Neural cell (in vitro differentiated cells): Measurements from ENCODE around the gene AGAP3. TPM values are rescaled to one million over a fixed set of nuclear protein-coding genes. Genes with fewer than 3 reads are reported as not detected.

Experiments
- H2AFZ ChIP-seq: fragments of 200-600, 300-800 bp; sonication (generic), shearing (Covaris generic); 2 replicates; pipeline ENCODE4 v1.6.0; 2014; ENCODE audit warnings: low read depth, mild to moderate bottlenecking, antibody characterized with exemption, low read length, moderate library complexity
- H3F3A ChIP-seq: fragments of 200-600 bp; shearing (Covaris generic); 2 replicates; pipeline ENCODE4 v1.6.1; 2016; ENCODE audit warnings: mild to moderate bottlenecking, moderate library complexity, mixed read lengths, antibody characterized with exemption, low read length; ENCODE audit not compliant: insufficient read depth, poor library complexity, severe bottlenecking
- H3K27ac ChIP-seq: fragments of 200-600, 300-800 bp; sonication (generic), shearing (Covaris generic); 2 replicates; pipeline ENCODE4 v1.5.1; 2014; ENCODE audit warnings: mild to moderate bottlenecking, low read length, moderate library complexity
- H3K27me3 ChIP-seq: fragments of 300-800, 200-600 bp; sonication (generic), shearing (Covaris generic); 2 replicates; pipeline ENCODE4 v1.6.0; 2014; ENCODE audit warnings: mild to moderate bottlenecking, low read depth, low read length, moderate library complexity; ENCODE audit not compliant: insufficient read depth
- H3K36me3 ChIP-seq: fragments of 300-800, 200-600 bp; sonication (generic), shearing (Covaris generic); 2 replicates; pipeline ENCODE4 v1.5.1; 2014; ENCODE audit warnings: mild to moderate bottlenecking, antibody characterized with exemption, low read length, moderate library complexity; ENCODE audit not compliant: insufficient read depth
- H3K4me2 ChIP-seq: fragments of 300-800, 200-600 bp; sonication (generic), shearing (Covaris generic); 2 replicates; pipeline ENCODE4 v1.6.0; 2014; ENCODE audit warnings: mild to moderate bottlenecking, low read length
- H3K4me3 ChIP-seq: fragments of 300-800, 200-600 bp; sonication (generic), shearing (Covaris generic); 2 replicates; pipeline ENCODE4 v1.5.1; 2014; ENCODE audit warnings: mild to moderate bottlenecking, low read length, moderate library complexity
- H3K79me2 ChIP-seq: fragments of 200-600 bp; shearing (Covaris generic); replicated peaks from 2 replicates; pipeline ENCODE4 v1.6.0; 2014; ENCODE audit warnings: mild to moderate bottlenecking, low read length, moderate library complexity; ENCODE audit not compliant: insufficient read depth
- H3K9ac ChIP-seq: fragments of 300-800, 200-600 bp; sonication (generic), shearing (Covaris generic); 2 replicates; pipeline ENCODE4 v1.6.1; 2016; ENCODE audit warnings: mild to moderate bottlenecking, low read length, mixed read lengths
- H3K9me2 ChIP-seq: fragments of 200-600 bp; shearing (Covaris generic); 2 replicates; pipeline ENCODE4 v1.6.1; 2016; ENCODE audit warnings: mild to moderate bottlenecking, low read length, mixed read lengths; ENCODE audit not compliant: insufficient read depth
- H3K9me3 ChIP-seq: fragments of 200-600, 300-800 bp; sonication (generic), shearing (Covaris generic); 2 replicates; pipeline ENCODE4 v1.6.1; 2016; ENCODE audit warnings: mild to moderate bottlenecking, mixed run types, low read length, moderate library complexity, mixed read lengths
- H4K20me1 ChIP-seq: fragments of 200-600 bp; shearing (Covaris generic); 2 replicates; pipeline ENCODE4 v1.6.1; 2016; ENCODE audit warnings: mild to moderate bottlenecking, mixed run types; ENCODE audit not compliant: insufficient read depth
- EP300 ChIP-seq: fragments of 450-650 bp; conservative IDR thresholded peaks from 2 replicates; pipeline ENCODE4 v1.6.1; 2014; ENCODE audit warnings: antibody characterized with exemption, mild to moderate bottlenecking, moderate library complexity; ENCODE audit not compliant: poor library complexity, severe bottlenecking
- EZH2 ChIP-seq: fragments of 200-600, 300-800 bp; shearing (Covaris generic), sonication (generic); IDR thresholded peaks from 2 replicates; pipeline ENCODE4 v1.6.1; 2014; ENCODE audit warnings: antibody characterized with exemption, low read length, borderline replicate concordance, mild to moderate bottlenecking; ENCODE audit not compliant: insufficient read depth, poor library complexity, severe bottlenecking
- MXI1 ChIP-seq: fragments of 450-650 bp; conservative IDR thresholded peaks from 2 replicates; pipeline ENCODE4 v1.6.1; 2014; ENCODE audit warnings: antibody characterized with exemption, mild to moderate bottlenecking; ENCODE audit not compliant: poor library complexity, severe bottlenecking
- POLR2AphosphoS5 ChIP-seq: IDR thresholded peaks from 2 replicates; pipeline ENCODE4 v1.6.1; 2012
- RAD21 ChIP-seq: fragments of 450-650 bp; conservative IDR thresholded peaks from 2 replicates; pipeline ENCODE4 v1.6.1; 2014; ENCODE audit warnings: antibody characterized with exemption, mild to moderate bottlenecking, moderate library complexity
- SMC3 ChIP-seq: fragments of 450-650 bp; conservative IDR thresholded peaks from 2 replicates; pipeline ENCODE4 v1.6.1; 2014; ENCODE audit warnings: antibody characterized with exemption, mild to moderate bottlenecking, moderate library complexity; ENCODE audit not compliant: poor library complexity
- TAF1 ChIP-seq: IDR thresholded peaks from 2 replicates; pipeline ENCODE4 v1.6.1; 2012; ENCODE audit warnings: low read depth
- polyA plus RNA-seq: library from polyadenylated mRNA; depleted of rRNA; stranded (reverse); fragments of >200 nt; gene quantifications from 2 replicates; pipeline ENCODE4 v1.2.3, GENCODE V29; 2014
- TF ChIP-seq, protein P1 (sequence below): IDR thresholded peaks from 2 replicates; pipeline ENCODE4 v1.6.1; 2012; ENCODE audit warnings: borderline replicate concordance
- TF ChIP-seq, protein P2 (sequence below): fragments of 450-650 bp; IDR thresholded peaks from 2 replicates; pipeline ENCODE4 v1.5.1; 2014; ENCODE audit warnings: antibody characterized with exemption, mild to moderate bottlenecking, moderate library complexity; ENCODE audit not compliant: poor library complexity, severe bottlenecking

The AGAP3 gene
- polyA plus RNA-seq, 1 donor from 2014 or later = 117 TPM

DNA sequence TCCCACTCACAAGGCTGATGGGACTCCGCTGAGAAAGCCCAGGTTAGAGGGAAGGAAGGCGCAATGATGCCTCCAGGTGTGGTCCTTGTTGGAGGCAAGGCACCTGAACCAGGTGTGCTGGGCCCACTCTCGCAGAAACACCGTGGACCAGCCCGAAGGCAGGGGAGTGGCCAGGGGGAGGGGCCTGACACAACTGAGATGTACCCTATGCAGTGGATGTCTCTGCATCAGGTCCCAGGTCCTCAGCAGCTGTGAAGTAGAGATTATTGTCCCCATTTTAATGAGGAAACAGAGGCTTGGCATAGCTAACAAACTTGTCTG is 49.2 kb downstream of the AGAP3 start:
- Histone ChIP-seq H3F3A (no peaks in the 10 kb centered on the region), H3K9me3 (no peaks in the 10 kb centered on the region), H3K79me2 (no peaks in the 10 kb centered on the region), H3K4me2 (no peak overlapping the region), H4K20me1 (no peaks in the 10 kb centered on the region), H3K9me2 (no peaks in the 10 kb centered on the region), H2AFZ (no peak overlapping the region), H3K27me3 (no peaks in the 10 kb centered on the region), H3K4me3 (no peak overlapping the region), H3K27ac (no peak overlapping the region), H3K9ac (no peak overlapping the region), H3K36me3 (no peaks in the 10 kb centered on the region)
- TF ChIP-seq SMC3 (no peak), EZH2 (no peak), EP300 (no peak), TAF1 (no peak), POLR2AphosphoS5 (no peak)
- TF ChIP-seq, protein P1, sequence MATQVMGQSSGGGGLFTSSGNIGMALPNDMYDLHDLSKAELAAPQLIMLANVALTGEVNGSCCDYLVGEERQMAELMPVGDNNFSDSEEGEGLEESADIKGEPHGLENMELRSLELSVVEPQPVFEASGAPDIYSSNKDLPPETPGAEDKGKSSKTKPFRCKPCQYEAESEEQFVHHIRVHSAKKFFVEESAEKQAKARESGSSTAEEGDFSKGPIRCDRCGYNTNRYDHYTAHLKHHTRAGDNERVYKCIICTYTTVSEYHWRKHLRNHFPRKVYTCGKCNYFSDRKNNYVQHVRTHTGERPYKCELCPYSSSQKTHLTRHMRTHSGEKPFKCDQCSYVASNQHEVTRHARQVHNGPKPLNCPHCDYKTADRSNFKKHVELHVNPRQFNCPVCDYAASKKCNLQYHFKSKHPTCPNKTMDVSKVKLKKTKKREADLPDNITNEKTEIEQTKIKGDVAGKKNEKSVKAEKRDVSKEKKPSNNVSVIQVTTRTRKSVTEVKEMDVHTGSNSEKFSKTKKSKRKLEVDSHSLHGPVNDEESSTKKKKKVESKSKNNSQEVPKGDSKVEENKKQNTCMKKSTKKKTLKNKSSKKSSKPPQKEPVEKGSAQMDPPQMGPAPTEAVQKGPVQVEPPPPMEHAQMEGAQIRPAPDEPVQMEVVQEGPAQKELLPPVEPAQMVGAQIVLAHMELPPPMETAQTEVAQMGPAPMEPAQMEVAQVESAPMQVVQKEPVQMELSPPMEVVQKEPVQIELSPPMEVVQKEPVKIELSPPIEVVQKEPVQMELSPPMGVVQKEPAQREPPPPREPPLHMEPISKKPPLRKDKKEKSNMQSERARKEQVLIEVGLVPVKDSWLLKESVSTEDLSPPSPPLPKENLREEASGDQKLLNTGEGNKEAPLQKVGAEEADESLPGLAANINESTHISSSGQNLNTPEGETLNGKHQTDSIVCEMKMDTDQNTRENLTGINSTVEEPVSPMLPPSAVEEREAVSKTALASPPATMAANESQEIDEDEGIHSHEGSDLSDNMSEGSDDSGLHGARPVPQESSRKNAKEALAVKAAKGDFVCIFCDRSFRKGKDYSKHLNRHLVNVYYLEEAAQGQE = no peak
- TF ChIP-seq, protein P2, sequence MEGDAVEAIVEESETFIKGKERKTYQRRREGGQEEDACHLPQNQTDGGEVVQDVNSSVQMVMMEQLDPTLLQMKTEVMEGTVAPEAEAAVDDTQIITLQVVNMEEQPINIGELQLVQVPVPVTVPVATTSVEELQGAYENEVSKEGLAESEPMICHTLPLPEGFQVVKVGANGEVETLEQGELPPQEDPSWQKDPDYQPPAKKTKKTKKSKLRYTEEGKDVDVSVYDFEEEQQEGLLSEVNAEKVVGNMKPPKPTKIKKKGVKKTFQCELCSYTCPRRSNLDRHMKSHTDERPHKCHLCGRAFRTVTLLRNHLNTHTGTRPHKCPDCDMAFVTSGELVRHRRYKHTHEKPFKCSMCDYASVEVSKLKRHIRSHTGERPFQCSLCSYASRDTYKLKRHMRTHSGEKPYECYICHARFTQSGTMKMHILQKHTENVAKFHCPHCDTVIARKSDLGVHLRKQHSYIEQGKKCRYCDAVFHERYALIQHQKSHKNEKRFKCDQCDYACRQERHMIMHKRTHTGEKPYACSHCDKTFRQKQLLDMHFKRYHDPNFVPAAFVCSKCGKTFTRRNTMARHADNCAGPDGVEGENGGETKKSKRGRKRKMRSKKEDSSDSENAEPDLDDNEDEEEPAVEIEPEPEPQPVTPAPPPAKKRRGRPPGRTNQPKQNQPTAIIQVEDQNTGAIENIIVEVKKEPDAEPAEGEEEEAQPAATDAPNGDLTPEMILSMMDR = no peak

DNA sequence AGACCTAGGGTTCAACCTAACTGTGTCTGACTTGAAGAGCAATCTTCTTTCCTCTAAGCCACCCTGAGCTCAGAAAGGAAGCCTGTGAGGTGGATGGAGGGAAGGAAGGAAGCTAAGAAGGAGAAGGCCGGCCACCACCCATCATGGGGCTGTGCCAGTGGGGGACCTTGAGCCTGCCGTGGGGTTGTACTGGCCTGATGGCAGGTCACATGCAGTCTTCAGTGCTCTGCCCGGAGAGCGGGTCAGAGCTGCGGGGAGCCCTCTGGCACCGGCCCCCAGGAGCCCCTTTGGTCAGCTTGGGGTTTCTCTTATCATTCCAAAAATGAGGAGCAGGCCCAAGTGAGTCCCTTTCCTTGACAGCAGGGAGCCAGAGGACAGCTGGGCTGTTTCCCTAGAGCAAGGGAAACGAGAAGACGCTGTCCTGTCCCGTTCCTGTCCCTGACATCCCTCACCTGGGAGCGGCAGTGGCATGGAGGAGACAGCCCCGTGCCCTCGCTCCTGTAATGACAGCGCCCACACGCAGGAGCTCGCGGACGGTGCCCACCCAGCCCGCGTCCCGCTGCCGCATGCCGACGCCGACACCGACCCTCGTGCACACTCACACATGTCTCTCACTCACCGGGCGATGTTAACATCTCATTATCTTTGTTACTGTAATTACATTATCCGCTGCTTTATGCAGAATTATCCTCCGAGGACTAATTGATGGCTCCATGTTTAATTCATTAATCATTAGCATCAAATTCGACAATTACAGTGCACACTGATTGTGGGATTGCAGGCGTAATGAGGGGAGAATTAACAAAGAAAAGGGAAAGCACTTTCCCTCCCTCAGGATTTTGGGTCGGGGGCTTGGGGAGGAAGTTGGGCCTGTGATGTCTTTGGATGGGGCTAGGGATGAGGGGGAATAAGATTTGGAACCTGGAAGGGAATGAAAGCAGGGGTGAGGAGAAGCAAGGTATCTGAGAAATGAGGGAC is 49.9 kb downstream of the AGAP3 start:
- Histone ChIP-seq H3K9me2 (no peaks in the 10 kb centered on the region), H3K36me3 (no peaks in the 10 kb centered on the region), H2AFZ (no peak overlapping the region)

More for the DNA sequence above, 49.9 kb downstream of the AGAP3 start:
- TF ChIP-seq MXI1 (no peak), EP300 (no peak), TAF1 (no peak), POLR2AphosphoS5 (no peak), RAD21 (no peak), SMC3 (no peak), EZH2 (no peak)
- TF ChIP-seq, protein P1 = no peak
- TF ChIP-seq, protein P2 = no peak
- Histone ChIP-seq H3K27ac (no peak overlapping the region), H3K9ac (no peak overlapping the region), H3K4me2 (no peak overlapping the region), H3K4me3 (no peak overlapping the region), H3F3A (no peaks in the 10 kb centered on the region), H3K79me2 (no peaks in the 10 kb centered on the region), H4K20me1 (no peaks in the 10 kb centered on the region), H3K9me3 (no peaks in the 10 kb centered on the region), H3K27me3 (no peaks in the 10 kb centered on the region)
